GM04504 (cell line): ENCODE measurements around the gene MYO1D.
"Not testable (repeated sequence)": the region's sequence is repeated elsewhere in the genome, so short reads cannot be mapped to it uniquely, and the experiment has no call there.

Experiments
- DNase-seq: peaks from one replicate; pipeline ENCODE4 v3.0.0-alpha.2; 2012; ENCODE audit warnings: low read depth

MYO1D gene

DNA sequence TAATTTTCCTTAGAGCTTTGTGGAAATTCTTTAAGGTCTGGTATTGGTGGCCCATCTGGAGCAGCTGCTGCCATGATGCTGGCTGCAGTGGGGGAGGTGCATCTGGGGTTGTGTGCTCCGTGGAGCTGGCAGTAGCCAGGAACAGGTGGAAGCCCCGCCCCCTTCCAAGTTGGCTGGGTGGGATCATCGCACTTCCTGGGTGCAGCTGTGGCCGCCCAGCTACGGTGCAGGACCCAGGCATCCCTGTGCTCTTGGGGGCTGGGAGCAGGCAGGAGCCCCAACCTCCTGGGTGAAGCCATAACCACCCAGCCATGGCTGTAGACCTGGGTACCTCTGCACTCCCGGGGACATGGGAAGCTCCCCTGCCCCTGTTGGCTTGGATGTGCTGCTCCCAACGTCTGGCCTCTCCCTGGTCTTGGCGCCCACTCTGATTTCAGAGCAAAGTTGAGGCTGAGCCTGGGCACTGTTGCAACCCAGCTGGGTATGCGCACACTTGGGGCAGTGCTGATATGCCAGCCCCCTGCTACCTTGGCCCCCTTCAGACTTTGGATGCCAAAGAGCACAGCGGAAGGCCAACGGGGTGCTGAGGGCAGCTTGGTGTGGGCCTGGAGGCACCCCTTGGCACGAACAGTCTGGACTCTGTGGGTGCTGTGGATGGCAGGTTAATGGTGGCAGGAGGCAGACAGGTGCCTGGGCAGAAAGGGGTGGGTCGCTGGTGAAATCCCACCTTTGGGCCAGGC lies 145.2 kb downstream of the MYO1D start:
- no peak for DNase-seq

DNA sequence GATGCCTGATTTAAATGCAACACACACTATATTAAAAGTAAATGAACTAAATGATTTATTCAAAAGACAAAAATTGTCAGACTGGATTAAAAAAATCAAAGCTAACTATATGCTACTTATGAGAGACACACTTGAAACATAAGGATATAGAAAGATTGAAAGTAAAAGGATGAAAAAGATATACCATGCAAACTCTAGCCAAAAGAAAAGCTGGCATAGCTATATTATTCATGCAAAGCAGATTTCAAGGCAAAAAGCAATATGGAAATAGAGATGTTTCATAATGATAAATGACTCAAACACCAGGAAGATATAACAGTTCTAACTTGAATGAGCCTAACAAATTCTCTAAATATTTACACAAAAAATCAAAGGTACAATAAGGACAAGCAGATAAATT lies 149.2 kb downstream of the MYO1D start:
- DNase-seq = no peak

DNA sequence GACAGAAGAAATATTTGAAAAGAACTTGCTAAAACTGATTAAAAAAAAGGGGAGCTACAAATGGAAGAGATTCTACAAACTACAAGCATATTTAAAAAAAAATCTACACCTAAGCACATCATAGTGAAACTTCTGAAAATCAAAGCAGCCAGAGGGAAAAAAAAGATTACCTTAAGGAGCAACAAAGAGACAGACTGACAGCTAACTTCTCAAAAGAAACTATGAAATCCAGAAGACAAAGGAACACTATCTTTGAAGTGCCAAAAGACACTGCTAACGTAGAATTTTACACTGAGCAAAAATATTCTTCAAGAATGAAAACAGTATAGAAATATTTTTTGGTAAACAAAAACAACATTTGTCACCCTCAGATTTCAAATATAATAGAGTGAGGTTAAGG lies 151.2 kb downstream of the MYO1D start:
- DNase-seq = no peak

DNA sequence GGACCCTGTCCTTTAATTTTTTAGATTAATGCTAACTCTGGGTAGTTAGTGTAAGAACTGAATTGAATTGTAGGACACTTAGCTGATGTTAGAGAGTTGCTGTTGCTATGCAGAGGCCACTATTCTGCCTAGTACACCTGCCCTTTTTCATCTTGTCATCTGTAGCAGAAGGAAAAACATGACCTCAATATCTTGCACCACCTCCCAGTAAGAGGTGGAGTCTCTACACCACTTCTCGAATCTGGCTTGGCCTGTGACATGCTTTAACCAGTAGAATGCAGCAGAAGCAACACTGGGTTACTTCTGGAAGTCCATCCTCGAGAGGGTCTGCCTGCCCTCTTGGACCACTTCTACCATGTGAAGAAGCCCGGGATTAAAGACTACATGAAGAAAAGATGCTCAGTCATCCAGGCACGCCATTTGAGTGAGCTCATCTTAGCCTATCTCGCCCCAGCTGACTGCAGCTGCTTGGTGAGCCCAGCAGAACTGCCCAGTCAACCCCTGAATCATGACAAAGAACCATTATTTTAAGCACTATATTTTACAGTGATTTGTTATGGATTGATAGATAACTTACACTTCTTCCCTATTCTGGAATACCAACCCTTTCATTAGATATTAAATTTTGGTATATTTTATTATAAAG lies 153.5 kb downstream of the MYO1D start:
- DNase-seq = no peak

DNA sequence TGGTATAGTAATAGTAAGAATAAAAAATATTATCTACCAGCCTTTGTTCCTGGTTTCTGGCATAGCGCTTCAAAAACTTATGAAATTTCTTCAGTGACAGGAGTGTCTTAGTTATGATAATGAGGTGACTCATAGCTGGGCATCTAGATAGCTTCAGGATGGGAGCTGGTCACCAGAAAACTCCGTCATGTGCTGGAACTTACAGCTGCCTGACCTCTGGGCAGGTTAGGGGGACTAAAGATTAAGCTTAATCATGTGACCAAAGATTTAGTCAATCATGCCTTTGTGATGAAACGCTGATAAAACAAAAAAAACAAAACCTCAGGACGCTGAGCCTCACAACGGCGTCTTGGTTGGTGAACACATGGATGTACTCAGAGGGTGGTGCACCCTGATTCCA lies 154.2 kb downstream of the MYO1D start:
- no peak for DNase-seq

GRCh38 chr17:32720671-32721070 lies 156.3 kb downstream of the MYO1D start:
- DNase-seq = no peak

DNA sequence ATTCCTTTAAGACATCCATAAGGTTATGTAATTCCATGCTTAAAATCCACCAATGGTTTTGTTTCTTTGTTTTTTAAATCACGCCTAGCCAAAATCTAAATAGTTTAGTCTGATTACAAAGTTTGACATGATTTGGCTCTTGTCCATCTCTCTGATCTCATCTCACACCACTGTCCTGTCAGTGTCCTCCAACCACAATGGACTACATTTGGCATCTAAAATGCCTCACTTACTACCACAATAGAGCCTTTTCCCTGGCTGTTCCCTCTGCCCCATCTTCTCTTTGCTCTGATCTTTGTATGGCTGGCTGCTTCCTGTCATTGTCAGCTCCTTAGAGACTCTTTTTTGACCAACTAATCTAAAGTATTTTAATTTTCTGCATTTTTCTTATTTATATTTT lies 157.2 kb downstream of the MYO1D start:
- DNase-seq = no peak

DNA sequence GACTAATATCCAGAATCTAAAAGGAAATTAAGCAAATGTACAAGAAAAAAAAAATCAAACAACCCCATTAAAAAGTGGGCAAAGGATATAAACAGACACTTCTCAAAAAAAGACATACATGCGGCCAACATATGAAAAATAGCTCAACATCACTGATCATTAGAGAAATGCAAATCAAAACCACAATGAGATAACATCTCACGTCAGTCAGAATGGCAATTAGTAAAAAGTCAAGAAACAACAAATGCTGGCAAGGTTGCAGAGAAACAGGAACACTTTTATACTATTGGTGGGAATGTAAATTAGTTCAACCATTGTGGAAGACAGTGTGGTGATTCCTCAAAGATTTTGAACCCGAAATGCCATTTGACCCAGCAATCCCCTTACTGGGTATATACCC lies 162.0 kb downstream of the MYO1D start:
- not testable (repeated sequence) for DNase-seq

DNA sequence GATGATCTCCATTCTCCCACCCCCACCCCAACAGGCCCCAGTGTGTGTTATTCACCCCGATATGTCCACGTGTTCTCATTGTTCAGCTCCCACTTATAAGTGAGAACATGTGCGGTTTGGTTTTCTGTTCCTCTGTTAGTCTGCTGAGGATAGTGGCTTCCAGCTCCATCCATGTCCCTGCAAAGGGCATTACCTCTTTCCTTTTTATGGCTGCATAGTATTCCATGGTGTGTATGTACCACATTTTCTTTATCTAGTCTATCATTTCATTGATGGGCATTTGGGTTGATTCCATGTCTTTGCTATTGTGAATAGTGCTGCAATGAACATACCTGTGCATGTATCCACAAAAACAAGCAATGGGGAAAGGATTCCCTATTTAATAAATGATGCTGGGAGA lies 162.7 kb downstream of the MYO1D start:
- DNase-seq = not testable (repeated sequence)

DNA sequence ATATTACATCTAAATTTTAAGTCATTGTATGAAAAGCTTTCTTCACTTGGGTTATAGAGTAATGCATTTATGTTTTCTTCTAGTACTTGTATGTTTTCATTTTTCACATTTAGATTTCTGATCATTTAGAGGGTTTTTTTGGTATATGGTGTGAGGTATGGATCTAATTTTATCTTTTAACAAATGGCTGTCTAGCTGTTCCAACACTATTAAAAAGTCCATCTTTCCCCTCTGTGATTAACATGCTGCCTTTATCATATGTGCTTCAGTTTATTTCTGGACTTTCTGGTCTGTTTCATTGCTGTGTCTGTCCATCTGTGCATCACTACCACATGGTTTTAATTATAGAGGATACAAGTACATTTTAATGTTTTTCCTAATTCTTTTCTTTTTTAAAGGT lies 163.8 kb downstream of the MYO1D start:
- DNase-seq = no peak

DNA sequence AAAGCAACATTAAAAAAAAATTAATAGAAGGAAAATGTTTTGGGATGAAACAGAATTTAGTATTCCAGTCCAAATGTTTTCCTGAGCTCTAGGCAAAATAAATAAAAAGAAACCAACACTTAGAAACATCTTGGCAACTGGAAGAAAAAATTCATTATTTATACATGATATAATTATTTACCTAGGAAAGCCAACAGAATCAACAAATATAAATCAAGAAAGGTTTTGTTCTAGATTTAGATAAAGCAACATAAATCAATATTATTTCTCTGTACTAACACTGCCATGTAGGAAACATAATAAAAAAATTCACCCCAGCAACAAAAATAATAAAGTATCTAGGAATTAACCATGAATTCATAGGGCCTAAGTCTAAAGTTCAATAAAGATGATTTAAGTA lies 167.4 kb downstream of the MYO1D start:
- DNase-seq = no peak

- no peak for DNase-seq
These were observed 175.1 kb downstream of the MYO1D start for GRCh38 chr17:32701871-32702270.

GRCh38 chr17:32699247-32699646 lies 177.7 kb downstream of the MYO1D start:
- DNase-seq = no peak

DNA sequence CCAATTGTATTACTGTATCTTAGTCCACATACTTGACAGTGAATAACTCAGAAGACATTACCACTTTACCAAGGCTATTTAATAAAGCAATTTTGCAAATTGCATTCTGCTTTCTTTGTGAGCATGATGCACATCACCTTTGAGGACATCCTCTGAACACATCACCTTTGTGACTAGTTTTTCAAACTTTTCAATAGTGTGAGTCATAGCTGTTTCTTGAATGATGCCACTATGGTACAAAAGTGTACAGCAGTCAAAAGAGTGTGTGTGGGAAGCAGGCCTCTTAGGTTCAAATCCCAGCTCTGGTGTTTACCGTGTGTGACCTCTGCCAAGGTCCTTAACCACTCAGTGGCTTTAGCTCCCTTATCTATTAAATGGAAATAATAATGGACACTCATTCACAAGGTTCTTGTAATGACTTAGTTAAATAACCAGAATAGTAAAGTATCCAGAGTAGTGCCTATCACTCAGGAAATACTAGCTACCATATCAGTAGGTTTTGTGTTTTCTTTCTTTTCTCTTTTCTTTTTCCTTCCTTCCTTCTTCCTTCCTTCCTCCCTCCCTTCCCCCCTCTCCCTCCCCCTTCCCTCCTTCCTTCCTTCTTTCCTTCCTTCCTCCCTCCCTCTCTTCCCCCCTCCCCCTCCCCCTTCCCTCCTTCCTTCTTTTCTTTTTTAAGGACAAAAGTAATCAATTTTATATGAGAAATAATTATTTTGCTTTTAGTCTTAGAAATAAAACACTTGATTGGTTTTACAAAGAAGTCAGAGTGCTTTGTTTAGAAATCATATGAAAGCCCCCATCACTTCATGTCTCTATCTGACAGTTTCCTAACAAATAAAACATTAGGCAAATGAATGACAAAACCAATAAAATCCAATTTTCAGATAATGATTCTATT lies 178.9 kb downstream of the MYO1D start:
- DNase-seq = no peak

DNA sequence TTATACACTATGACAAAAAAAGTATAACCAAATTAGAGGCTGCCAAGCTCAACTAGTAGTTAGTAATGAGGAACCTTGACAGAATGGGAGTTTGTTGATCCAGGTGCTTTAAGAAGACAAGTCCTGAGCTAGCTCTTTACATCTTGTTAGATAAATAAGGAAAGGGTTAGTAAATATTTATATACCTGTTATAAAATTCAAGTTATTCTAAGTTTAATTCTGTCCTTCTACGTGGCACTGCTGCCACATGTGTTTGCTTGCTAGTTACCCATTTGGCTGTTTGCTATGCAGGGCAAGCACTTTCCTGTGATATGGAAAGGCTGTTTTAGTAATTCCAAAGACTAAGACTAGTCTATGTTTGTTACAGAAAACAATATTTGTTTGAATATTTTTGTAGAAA lies 180.5 kb downstream of the MYO1D start:
- DNase-seq = no peak

DNA sequence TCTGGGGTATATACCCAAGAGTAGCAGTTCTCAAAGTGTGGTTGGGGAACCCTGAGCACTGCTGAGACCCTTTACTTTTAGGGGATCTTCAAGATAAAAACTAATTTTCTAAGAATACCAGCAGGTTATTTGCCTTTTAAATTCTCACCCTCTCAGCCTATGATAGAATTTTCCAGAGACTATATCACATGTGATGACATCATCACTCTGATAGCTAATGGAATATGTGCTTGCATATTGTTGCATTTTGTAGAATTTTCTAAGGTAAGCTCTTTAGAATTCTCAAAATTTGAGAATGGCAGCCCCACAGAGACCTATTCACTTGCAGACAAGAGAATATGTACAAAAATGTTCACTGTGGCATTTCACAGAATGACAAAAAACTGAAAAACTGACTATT lies 181.1 kb downstream of the MYO1D start:
- DNase-seq = no peak

DNA sequence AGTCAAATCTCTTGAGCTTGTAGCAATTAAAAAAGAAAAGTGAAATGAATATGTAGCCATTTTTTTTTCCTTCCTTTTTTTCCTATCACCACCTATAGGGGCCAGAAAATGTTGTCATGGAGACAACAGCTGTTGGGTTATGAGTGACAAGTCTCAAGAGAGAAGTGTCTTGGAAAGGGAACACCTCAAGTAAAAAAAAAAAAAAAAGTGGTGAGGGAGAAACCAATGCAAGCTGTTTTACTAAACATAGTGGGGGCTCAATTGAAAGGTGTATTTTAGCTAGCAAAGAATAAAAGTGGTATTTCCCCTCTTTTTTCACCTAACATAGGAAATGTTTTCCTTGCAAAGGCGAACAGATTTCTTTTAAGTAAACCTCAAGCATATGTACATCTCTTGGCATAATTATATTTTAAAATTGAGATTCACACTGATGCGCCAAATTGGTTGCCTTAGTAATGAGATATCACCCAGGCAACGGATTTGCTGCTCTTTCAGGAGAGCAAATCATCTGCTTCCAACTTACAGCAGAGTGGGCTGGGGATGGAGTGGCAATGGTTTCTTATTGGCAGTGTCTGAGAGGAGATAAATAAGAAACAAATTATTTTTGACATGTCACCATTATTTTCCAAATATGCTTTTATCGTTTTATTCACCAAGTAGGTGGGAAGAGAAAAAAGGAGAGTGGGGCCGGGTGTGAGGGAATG lies 183.6 kb downstream of the MYO1D start:
- DNase-seq = no peak

GRCh38 chr17:32692179-32692578 lies 184.7 kb downstream of the MYO1D start:
- no peak for DNase-seq

DNA sequence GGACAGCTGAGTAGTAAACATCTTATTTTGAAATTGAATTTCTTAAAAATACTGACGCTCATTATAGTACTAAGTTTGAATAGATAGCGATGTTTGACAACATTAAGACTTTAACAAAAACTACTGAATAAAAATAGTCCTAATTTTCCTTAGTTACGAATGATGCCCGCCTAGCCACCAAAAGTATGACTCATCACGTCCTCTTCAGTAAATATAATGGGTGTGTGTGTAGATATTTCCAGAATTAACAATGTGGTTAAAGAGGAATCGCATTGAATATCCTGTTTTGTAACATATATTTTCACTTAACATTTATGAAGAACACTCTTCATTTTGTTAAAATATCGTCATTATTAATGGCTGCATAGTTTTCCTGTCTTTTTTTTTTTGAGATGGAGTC lies 187.6 kb downstream of the MYO1D start:
- no peak for DNase-seq

- no peak for DNase-seq
These were observed 188.7 kb downstream of the MYO1D start for GRCh38 chr17:32688221-32688620.

DNA sequence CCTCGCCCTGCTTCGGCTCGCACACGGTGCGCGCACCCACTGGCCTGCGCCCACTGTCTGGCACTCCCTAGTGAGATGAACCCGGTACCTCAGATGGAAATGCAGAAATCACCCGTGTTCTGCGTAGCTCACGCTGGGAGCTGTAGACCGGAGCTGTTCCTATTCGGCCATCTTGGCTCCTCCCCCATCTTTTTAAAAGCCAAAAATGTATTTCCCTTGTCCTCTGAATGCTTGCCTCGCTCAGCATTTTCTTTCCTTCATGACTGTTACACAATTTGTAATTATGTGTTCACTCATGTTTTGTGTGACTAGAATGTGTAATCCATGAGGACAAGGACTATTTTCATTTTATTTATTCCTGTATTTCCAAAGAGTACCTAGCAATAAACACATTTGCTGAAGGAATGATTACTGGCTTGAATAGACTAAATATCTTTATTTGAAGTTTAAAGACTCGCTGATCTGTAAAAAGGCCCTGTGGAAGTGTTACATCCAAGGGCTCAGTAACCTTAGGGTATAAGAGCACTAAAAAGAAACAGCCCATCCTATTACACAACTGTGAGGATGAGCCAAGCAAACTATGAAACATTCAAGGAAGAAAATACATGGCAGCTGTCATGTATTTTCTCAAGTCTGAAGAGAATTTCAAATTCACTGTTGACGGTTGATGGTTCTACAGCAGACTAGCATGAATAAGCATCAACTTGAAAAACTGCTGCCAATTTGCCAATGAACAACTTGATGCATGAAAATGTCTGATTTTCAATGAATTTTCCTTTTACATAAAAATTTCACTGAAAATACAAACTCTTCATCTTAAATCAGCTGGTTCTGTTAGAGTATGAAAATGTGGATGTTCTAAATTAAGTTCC lies 192.6 kb downstream of the MYO1D start:
- no peak for DNase-seq
